Activated T-helper 17 cell treated with anti-CD3 and anti-CD28 coated beads, Interleukin-2, amount 50 U/mL, for 72 hours (primary cell): Measurements from ENCODE around the gene KIF9. TPM values are rescaled to one million over a fixed set of nuclear protein-coding genes. Genes with fewer than 3 reads are reported as not detected.
"Not testable (repeated sequence)": the region's sequence is repeated elsewhere in the genome, so short reads cannot be mapped to it uniquely, and the experiment has no call there.

ENCODE experiments used
- ATAC-seq: fragments of 150-1000 bp; cut with Tn5 transposase; replicated peaks from 2 replicates; pipeline ENCODE4 v1.10.0; 2021; ENCODE audit warnings: mild to moderate bottlenecking, moderate library complexity
- H3K27ac Mint-ChIP-seq: one replicate; pipeline ENCODE4 v1.8.0; 2022; ENCODE audit warnings: mixed read lengths
- H3K27me3 Mint-ChIP-seq: one replicate; pipeline ENCODE4 v1.8.0; 2022; ENCODE audit warnings: mixed read lengths
- H3K36me3 Mint-ChIP-seq: one replicate; pipeline ENCODE4 v1.8.0; 2022; ENCODE audit warnings: low read depth, mild to moderate bottlenecking, mixed read lengths
- H3K4me1 Mint-ChIP-seq: one replicate; pipeline ENCODE4 v1.8.0; 2022; ENCODE audit warnings: mixed read lengths
- H3K4me3 Mint-ChIP-seq: one replicate; pipeline ENCODE4 v1.8.0; 2022; ENCODE audit warnings: mild to moderate bottlenecking, mixed read lengths
- H3K9me3 Mint-ChIP-seq: one replicate; pipeline ENCODE4 v1.8.0; 2022; ENCODE audit warnings: mixed read lengths
- total RNA-seq, 2 donors: library from RNA; stranded (reverse); gene quantifications; one replicate each; pipeline ENCODE4 v1.2.3, GENCODE V29; 2022

KIF9 gene
- total RNA-seq, 2 donors from 2014 or later: 3.0 to 5.6 TPM

DNA sequence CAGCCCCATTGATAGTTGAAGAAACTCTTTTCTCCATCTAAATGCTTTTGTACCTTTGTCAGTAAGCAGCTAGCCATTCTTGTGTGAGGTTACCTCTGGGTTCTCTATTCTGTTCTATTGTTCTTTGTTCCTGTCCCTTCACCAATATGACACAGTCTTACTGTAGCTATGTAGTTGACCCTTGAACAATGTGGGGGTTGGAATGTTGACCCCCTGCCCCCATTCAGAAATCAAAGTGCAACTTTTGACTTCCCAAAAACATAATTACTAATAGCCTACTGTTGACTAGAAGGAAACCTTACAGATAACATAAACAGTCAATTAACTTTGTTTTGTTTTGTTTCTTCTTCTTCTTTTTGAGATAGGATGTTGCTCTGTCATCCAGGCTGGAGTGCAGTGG is 18.9 kb upstream of the KIF9 start:
- no peak for ATAC-seq

DNA sequence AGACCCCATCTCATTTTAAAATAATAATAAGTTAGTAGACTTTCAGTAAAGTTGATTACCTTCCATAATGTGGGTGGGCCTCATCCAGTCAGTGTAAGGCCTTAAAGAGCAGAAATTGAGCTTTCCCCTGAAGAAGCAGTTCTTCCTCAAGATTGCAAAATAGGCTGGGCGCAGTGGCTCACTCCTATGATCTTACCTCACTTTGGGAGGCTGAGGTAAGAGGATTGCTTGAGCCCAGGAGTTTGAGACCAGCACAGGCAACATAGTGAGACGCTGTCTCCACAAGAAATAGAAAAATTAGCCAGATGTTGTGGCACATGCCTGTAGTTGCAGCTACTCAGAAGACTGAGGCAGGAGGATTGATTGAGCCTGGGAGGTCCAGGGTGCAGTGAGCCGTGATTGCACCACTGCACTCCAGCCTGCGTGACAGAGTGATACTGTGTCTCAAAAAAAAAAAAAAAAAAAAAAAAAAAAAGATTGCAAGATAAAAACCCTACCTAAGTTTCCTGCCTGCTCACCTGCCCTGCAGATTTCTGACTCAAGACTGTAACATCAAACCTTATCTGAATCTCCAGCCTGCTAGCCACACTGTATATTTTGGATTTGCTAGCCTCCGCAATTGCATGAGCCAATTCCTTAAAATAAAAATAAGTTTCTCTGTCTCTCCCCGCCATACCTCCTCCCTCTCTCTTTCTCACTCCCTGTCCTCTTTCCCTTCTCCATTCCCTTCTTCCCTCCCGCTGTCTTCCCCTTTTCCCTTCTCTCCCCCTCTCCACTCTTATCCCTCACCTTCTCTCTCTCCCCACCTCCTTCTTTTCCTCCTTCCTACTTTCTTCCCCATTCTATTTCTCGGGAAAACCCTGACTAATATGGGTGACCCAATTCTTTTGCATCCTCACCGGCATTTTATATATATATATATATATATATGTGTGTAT is 17.1 kb upstream of the KIF9 start:
- ATAC-seq: no peak
- no peak overlapping the region for H3K27ac Mint-ChIP-seq
- H3K27me3 Mint-ChIP-seq: no peaks in the 10 kb centered on the region
- no peak overlapping the region for H3K4me3 Mint-ChIP-seq
- H3K4me1 Mint-ChIP-seq: peaks cover 35% of the 10 kb centered on the region
- H3K36me3 Mint-ChIP-seq: peaks cover 60% of the 10 kb centered on the region
- no peaks in the 10 kb centered on the region for H3K9me3 Mint-ChIP-seq

More for the DNA sequence above, 18.9 kb upstream of the KIF9 start:
- Mint-ChIP-seq H3K27me3 (no peaks in the 10 kb centered on the region), H3K9me3 (no peaks in the 10 kb centered on the region), H3K4me1 (peaks cover 26% of the 10 kb centered on the region), H3K27ac (no peak overlapping the region), H3K36me3 (peaks cover 67% of the 10 kb centered on the region), H3K4me3 (no peak overlapping the region)

DNA sequence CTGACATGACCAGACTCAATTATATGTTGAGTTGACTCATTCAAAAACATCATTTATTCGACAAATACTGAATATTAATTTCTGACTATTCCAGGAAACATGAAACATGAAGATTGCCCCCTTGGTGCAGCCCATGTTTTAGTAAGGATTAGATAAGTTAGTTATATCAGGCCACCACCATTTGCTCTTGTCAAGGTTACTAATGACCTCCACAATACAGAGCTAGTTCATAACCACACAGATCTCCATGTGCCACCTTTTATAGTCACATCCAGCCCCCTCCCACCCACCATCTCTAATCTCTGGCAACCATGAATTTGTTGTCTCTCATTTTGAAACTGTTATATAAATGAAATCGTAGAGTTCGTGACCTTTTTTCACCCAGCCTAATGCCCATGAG is 15.8 kb upstream of the KIF9 start:
- no peak overlapping the region for H3K27ac Mint-ChIP-seq
- no peak overlapping the region for H3K4me3 Mint-ChIP-seq
- H3K36me3 Mint-ChIP-seq: peaks cover 65% of the 10 kb centered on the region
- no peaks in the 10 kb centered on the region for H3K27me3 Mint-ChIP-seq
- H3K9me3 Mint-ChIP-seq: no peaks in the 10 kb centered on the region
- H3K4me1 Mint-ChIP-seq: peaks cover 39% of the 10 kb centered on the region
- no peak for ATAC-seq

DNA sequence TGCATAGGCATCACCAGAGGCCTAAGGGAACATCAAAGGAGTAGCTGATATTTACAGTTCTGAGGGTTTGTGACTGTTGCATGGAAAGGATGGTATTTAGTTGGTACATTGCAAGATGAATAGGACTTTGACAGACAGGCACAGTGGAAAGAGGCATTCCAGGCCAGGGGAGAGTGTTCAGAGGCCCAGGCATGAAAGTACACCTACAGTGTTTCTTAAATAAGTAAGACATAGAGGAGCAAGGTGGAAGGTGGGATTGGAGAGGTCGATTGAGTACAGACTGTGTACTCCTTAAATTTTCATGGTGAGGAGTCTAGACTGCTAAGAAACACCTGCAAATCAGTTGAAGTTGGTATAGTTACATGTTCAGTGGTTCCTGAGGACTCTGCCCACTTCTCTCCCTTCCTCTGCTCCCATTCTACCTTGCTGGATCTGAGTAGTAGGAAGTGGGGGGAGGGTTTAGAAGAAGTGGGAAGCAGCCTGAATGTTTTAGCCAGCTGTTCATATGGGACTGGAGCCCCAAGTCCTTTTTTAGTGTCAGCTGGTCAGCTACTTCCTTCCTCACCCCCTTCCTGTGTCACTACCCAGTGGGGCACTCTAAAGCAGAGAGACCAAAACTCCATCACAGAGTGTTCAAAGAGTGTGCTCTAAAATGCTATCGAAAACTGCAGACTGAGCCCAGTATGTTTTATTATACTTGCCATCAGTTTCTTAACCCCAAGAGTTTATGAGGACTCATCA is 14.1 kb upstream of the KIF9 start:
- no peaks in the 10 kb centered on the region for H3K27me3 Mint-ChIP-seq
- no peaks in the 10 kb centered on the region for H3K9me3 Mint-ChIP-seq
- peaks cover 48% of the 10 kb centered on the region for H3K36me3 Mint-ChIP-seq
- H3K4me3 Mint-ChIP-seq: no peak overlapping the region
- H3K4me1 Mint-ChIP-seq: peaks cover 34% of the 10 kb centered on the region
- no peak for ATAC-seq
- peak overlapping the region; percentile 46 for H3K27ac Mint-ChIP-seq

DNA sequence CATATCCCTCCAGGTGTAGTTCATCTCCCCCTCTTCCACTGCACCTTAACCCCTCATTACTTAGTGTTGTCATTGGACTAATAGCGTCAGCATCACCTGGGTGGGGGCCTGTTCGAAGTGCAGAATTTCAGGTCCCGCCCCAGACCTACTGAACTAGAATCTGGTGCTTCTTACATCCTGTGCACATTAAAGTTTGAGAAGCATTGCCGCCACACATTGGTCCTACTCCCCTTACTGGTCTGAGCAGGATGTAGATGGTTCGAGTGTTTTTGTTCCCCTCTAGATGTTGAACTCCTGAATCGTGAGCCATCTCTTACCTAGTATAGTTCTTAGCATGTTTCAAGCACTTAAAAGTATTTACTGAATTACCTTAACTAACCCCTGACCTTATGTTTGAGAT is 13.4 kb upstream of the KIF9 start:
- peaks cover 34% of the 10 kb centered on the region for H3K4me1 Mint-ChIP-seq
- H3K9me3 Mint-ChIP-seq: no peaks in the 10 kb centered on the region
- no peak for ATAC-seq
- H3K4me3 Mint-ChIP-seq: no peak overlapping the region
- H3K36me3 Mint-ChIP-seq: peaks cover 41% of the 10 kb centered on the region
- H3K27ac Mint-ChIP-seq: peak overlapping the region; percentile 46
- H3K27me3 Mint-ChIP-seq: no peaks in the 10 kb centered on the region

DNA sequence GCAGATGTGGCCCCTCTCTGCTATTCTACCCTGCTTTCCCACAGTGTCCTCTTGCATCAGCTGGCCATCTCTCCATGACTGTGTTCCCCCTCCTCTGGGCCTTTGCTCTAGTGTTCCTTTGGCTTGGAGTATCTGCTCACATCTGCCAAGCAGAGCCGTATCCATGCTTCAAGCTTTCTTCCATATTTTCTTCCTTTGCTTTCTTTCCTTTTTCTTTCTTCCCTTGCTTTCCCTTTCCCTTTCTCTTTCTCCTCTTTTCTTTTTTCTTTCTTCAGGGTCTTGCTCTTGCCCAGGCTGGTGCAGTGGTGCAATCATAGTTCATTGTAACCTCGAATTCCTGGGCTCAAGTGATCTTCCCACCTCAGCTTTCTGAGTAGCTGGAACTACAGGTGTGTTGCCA is 12.7 kb upstream of the KIF9 start:
- no peak for ATAC-seq
- peaks cover 34% of the 10 kb centered on the region for H3K4me1 Mint-ChIP-seq
- H3K36me3 Mint-ChIP-seq: peaks cover 44% of the 10 kb centered on the region
- no peaks in the 10 kb centered on the region for H3K27me3 Mint-ChIP-seq
- H3K4me3 Mint-ChIP-seq: no peak overlapping the region
- no peaks in the 10 kb centered on the region for H3K9me3 Mint-ChIP-seq
- peak overlapping the region; percentile 32 for H3K27ac Mint-ChIP-seq

DNA sequence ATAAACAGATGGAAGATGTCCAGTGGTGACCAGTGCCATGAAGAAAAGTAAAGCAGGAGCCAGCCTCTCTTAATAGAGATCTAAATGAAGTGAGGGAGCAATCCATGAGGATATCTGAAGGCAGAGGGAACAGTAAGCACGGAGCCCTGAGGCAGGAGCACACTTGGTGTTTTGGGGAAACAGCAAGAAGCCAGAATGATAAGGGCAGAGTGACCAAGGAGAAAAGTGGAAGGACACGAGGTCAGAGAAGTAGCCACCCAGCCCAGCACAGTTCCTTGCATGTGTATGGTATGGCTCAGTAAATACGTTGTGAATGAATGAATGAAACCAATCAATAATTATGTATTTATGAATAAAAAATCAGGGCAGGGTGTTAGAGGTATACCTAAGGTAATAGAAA is 11.8 kb upstream of the KIF9 start:
- no peaks in the 10 kb centered on the region for H3K27me3 Mint-ChIP-seq
- no peak for ATAC-seq
- peaks cover 34% of the 10 kb centered on the region for H3K4me1 Mint-ChIP-seq
- H3K27ac Mint-ChIP-seq: no peak overlapping the region
- H3K36me3 Mint-ChIP-seq: peaks cover 53% of the 10 kb centered on the region
- no peaks in the 10 kb centered on the region for H3K9me3 Mint-ChIP-seq
- no peak overlapping the region for H3K4me3 Mint-ChIP-seq

DNA sequence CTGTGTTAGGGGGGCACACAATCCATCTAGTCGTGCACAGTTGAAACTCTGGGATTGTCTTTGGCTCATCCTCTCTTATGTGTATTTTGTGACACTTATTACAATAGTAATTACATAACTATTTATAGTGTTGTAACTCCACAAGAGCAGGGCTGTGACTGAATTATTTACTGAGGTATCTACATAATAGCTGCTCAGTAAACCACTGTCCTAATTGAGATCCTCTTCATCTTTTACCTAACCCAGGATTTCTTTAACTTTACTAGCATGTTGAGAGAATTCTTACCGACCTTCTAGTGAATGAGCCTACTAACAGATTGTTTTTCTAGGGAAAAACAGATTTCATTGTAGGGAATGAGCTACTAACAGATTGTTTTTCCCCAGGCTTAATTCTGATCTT is 11.2 kb upstream of the KIF9 start:
- Mint-ChIP-seq H3K9me3 (no peaks in the 10 kb centered on the region), H3K4me3 (no peak overlapping the region), H3K36me3 (peaks cover 58% of the 10 kb centered on the region), H3K27me3 (no peaks in the 10 kb centered on the region), H3K4me1 (peaks cover 34% of the 10 kb centered on the region), H3K27ac (no peak overlapping the region)
- no peak for ATAC-seq

DNA sequence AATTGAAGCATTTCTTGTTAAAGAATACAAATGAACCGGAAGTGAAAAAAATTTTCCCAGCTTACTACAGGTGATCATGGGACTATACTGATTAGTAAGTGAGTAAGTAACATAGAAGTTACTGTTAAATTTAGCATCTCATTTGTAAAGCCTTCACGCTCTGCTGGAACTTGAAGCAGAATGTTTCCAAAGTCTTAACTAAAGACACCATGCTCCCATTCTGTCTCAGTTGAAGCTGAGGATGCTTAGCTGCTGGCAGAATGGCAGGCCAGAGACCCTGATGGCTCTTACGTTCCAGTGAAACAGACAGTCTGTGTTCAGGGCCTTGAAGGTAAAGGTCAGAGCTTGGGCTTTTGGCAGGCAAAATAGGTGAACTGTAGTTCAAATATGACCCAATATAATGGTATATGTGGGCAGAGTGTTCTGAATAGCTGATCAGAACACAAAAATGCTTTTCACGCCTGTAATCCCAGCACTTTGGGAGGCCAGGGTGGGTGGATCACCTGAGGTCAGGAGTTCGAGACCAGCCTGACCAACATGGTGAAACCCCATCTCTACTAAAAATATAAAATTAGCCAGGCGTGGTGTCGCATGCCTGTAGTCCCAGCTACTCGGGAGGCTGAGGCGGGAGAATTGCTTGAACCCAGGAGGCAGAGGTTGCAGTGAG is 9.3 kb upstream of the KIF9 start:
- Mint-ChIP-seq H3K36me3 (peaks cover 60% of the 10 kb centered on the region), H3K4me1 (peaks cover 29% of the 10 kb centered on the region)
- not testable (repeated sequence) for H3K27ac Mint-ChIP-seq, ATAC-seq, H3K4me3 Mint-ChIP-seq, H3K27me3 Mint-ChIP-seq, H3K9me3 Mint-ChIP-seq

DNA sequence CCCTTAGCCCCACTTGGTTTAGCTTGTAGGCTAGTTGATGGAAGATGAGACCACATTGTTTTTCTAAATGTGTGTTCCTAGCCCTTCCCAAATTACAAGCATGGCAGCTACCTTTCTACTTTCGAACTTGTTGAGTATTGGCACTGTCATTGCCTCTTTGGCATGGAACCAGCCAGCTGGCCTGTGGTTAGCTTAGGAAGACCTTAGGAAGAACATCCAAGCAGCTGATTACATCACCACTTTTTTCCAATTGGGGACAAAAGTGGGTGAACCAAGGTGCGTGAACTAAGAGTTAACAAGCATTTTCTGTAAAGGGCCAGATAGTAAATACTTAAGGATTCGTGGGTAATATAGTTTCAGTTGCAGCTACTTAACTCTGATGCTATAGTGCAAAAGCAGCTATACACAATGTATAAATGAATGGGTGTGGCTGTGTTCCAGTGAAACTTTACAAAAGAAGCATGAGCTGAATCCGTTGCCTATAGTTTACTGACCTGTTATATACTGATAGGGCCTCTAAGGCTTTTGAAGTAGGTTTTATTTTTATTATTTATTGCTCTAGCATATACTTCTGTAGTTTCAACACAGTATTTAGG is 8.7 kb upstream of the KIF9 start:
- Mint-ChIP-seq H3K27me3 (no peaks in the 10 kb centered on the region), H3K36me3 (peaks cover 66% of the 10 kb centered on the region), H3K4me3 (no peak overlapping the region), H3K27ac (no peak overlapping the region), H3K9me3 (no peaks in the 10 kb centered on the region), H3K4me1 (peaks cover 25% of the 10 kb centered on the region)
- ATAC-seq: no peak

DNA sequence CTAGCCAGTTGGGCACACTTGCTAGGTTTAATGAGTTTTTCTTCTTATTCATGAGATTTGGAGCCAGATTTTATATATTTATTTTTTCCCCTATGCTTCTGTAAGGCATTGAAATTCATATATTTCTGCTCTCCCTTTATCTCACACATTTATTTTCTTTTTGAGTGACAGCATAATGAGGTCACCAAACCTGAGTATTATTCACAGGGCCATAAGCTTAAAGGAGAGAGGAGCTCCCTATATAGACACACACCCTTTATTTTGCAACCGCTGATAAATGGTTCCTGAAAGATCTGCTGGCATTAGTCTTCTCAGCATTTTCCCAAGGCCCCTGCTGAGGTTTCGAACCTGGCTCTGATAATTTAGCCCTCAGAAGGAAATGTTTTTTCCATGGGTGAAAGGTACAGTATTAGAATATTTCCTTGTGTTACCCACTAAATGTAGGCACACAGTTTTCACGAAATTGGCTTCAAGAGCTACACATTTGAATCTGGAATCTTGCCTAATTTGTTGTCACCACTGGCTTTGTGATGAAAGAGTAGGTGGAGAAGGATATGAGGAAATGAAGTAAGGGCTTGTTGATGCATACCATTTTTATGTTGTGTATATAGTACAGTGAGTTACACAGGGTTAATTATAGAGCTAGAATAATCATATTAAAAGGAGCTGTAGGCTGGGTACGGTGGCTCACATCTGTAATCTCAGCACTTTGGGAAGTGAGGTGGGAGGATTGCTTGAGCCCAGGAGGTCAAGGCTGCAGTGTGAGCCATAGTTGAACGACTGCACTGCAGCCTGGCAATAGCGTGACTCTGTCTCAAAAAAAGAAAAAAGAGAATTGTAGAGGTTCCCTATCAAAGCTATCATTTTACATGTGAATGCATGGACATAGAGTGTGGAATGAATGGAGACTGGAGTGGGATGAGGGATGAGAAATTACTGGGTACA is 6.6 kb upstream of the KIF9 start:
- no peak overlapping the region for H3K27ac Mint-ChIP-seq
- no peak for ATAC-seq
- H3K4me3 Mint-ChIP-seq: no peak overlapping the region
- H3K27me3 Mint-ChIP-seq: no peaks in the 10 kb centered on the region
- peaks cover 67% of the 10 kb centered on the region for H3K36me3 Mint-ChIP-seq
- H3K4me1 Mint-ChIP-seq: peaks cover 13% of the 10 kb centered on the region
- H3K9me3 Mint-ChIP-seq: no peaks in the 10 kb centered on the region

DNA sequence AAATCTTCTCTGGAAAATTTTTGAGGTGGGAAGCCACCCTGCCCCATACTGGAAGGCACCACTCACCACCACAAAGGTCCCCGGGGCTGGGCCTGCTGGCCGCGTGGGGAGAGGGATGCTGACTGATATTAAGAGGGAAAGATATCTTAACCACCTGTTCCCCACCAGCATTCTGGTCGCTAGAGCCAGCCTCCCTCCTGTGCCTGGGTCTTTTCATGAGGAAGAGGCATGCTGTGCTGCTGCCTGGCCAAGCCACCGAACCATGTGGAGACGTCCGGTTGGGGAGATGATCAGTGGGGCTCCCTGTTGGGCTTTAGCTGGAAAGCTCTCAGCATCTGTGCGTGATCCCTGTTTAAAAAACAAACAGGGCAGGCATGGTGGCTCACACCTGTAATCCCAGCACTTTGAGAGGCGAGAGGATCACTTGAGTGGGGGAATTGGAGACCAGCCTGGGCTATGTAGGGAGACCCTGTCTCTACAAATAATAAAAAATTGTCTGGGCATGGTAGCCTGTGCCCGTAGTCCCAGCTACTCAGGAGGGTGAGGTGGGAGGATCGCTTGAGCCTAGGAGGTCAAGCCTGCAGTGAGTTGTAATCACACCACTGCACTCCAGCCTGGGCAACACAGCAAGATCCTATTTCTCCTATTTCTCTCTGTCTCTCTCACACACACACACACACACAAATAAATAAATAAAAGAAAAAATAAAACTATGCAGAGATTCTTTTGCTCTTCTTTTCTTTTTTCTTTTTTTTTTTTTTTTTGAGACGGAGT is 1.2 kb upstream of the KIF9 start:
- peak; percentile 10 for ATAC-seq
- H3K36me3 Mint-ChIP-seq: peaks cover 57% of the 10 kb centered on the region
- H3K4me3 Mint-ChIP-seq: peak overlapping the region; percentile 97
- H3K4me1 Mint-ChIP-seq: peaks cover 13% of the 10 kb centered on the region
- H3K27me3 Mint-ChIP-seq: no peaks in the 10 kb centered on the region
- peak overlapping the region; percentile 98 for H3K27ac Mint-ChIP-seq
- no peaks in the 10 kb centered on the region for H3K9me3 Mint-ChIP-seq

DNA sequence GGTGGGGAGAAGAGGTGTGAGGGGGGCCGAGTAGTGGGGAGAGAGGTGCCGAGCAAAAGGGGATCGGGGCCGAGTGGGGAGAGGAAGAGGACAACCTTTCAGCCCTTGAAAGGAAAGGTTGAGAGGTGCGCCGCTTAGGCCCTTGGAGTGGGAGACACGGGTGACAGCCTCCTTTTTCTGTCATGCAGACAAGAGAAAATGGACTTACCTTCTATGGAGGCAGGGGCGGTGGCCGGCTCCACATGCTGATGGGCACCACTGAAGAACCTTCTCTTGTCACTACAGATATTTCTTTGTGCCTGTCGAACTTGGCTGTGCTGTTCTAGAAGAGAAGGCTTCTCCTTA is 566 bp upstream of the KIF9 start:
- peaks cover 50% of the 10 kb centered on the region for H3K36me3 Mint-ChIP-seq
- ATAC-seq: peak; percentile 4
- peak overlapping the region; percentile 97 for H3K4me3 Mint-ChIP-seq
- no peaks in the 10 kb centered on the region for H3K9me3 Mint-ChIP-seq
- no peaks in the 10 kb centered on the region for H3K27me3 Mint-ChIP-seq
- H3K27ac Mint-ChIP-seq: peak overlapping the region; percentile 98
- peaks cover 13% of the 10 kb centered on the region for H3K4me1 Mint-ChIP-seq
